GM12875 (cell line): ENCODE results near the gene EXTL1.

ENCODE experiments used
- H3K4me3 ChIP-seq: one replicate; pipeline ENCODE4 v1.5.1; 2011; ENCODE audit warnings: low read depth, low read length, control low read depth
- TF ChIP-seq, protein P1 (sequence below): IDR thresholded peaks from 2 replicates; pipeline ENCODE4 v1.5.1; 2011; ENCODE audit warnings: low read depth, mild to moderate bottlenecking, control low read depth, inconsistent platforms, low read length, moderate library complexity, borderline replicate concordance; ENCODE audit not compliant: insufficient read depth

The EXTL1 gene

DNA sequence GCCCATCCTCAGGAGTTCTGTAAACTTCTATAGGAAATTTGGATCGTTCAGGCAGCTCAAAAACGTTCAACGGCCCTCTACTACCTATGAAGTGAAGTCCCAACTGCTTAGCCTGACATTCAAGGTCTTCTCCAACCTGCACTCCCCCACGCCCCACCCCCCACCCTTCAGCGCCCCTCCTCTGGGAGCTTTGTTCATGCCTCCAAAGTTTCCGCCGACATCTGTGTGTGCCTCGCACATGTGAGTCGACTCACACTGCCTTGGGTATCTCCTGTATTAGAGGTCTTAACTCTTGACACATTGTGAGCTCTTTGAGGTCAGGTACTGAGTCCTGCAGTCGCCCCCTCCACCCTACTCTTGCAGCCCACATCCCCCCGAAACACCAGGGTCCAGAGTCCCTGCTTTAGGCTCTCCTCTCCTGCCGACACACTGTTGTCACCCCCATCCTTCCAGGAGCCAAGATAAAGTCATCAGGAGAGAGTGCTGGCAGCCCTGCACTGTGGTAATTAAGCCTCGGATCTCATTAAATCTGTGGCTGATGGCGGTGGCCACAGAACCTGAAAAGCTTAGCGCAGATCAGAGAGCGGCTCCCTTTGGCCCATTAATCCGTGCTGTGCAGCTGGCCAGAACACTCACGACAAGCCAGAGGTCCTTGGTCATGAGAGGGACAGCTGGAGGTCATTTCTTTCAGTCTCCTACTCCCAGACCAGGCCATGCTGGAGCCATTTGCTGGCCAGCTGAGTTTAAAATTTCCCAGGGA, 22.4 kb upstream of the EXTL1 start:
- no peak overlapping the region for H3K4me3 ChIP-seq
- TF ChIP-seq, protein P1, sequence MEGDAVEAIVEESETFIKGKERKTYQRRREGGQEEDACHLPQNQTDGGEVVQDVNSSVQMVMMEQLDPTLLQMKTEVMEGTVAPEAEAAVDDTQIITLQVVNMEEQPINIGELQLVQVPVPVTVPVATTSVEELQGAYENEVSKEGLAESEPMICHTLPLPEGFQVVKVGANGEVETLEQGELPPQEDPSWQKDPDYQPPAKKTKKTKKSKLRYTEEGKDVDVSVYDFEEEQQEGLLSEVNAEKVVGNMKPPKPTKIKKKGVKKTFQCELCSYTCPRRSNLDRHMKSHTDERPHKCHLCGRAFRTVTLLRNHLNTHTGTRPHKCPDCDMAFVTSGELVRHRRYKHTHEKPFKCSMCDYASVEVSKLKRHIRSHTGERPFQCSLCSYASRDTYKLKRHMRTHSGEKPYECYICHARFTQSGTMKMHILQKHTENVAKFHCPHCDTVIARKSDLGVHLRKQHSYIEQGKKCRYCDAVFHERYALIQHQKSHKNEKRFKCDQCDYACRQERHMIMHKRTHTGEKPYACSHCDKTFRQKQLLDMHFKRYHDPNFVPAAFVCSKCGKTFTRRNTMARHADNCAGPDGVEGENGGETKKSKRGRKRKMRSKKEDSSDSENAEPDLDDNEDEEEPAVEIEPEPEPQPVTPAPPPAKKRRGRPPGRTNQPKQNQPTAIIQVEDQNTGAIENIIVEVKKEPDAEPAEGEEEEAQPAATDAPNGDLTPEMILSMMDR = no peak

DNA sequence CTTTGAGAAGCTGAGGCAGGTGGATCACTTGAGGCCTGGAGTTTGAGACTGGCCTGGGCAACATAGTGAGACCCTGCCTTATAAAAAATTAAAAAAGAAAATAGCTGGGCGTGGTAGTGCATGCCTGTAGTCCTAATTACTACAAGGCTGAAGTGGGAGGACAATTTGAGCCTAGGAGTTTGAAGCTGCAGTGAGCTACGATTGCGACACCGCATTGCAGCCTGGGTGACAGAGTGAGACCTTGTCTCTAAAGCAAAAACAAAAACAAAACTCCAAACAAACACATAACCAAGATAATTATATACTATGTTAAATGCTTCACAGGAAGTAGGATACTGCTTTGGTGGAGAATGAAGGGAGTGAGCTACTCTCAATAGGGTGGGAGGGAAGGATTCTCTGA, 18.3 kb upstream of the EXTL1 start:
- no peak overlapping the region for H3K4me3 ChIP-seq
- TF ChIP-seq, protein P1 = no peak

DNA sequence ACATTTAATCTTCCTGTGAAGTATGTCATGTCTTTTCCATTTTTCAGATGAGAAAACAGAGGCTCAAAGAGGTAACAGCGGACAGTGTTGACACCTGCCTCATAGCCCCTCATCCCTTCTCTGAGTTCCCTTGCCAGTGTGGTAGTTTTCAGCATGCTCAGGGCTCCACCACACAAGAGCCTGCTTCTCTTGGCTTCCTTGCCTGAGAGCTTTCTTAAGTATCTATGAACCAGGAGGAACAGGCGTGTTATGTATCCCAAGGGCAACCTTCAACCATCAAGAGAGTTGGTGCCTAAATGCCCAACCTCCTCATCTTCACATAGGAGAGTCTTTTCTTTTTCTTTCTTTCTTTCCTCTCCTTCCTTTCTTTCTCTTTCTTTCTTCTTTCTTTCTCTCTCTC, 17.8 kb upstream of the EXTL1 start:
- no peak overlapping the region for H3K4me3 ChIP-seq
- TF ChIP-seq, protein P1 = no peak

DNA sequence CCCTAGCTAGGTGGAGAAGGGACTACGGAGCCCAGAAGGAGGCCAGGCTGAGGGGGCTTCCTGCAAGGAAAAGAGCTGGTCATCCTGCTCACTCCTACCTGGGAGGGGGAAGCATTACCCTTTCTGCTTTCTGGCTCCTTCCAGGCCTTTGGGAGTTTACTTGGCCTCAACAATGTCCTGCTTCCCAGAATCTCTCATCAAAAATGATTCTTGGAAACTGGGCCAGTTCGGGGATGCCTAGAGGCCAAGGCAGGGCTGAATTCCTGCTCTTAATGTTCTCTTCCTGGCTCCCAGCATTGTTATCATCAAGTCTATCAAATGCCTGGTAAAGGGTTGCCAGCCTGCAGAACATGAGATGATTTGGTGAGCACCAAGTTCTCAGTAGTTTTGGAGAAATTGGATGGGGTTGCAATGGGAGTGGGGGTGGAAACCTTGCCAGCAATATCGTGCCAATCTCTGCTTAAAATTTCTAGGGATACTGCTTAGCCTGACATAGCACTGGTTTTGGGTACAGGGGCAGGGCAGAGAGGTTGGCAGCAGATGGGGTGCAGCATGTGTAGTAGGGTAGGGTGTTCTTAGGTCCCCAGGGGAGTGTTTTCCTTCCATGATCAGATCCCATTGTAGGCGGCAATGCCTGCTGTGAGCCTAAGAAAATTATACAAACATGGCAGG, 16.0 kb upstream of the EXTL1 start:
- no peak overlapping the region for H3K4me3 ChIP-seq
- TF ChIP-seq, protein P1 = no peak

DNA sequence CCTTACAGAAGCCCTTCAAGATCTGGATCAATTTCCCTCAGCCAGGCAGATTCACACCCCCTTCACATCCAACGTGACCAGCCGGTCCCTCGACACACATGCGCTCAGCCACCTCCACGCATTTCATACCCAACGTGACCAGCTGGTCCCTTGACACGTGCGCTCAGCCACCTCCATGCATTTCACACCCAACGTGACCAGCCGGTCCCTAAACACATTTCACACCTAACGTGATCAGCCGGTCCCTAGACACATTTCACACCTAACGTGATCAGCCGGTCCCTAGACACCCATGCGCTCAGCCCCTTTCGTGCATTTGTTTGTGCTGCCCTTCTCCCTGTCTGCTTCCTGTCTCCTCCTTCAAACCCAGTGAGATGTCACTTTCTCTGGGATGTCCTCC, 14.9 kb upstream of the EXTL1 start:
- H3K4me3 ChIP-seq = no peak overlapping the region
- TF ChIP-seq, protein P1 = no peak

DNA sequence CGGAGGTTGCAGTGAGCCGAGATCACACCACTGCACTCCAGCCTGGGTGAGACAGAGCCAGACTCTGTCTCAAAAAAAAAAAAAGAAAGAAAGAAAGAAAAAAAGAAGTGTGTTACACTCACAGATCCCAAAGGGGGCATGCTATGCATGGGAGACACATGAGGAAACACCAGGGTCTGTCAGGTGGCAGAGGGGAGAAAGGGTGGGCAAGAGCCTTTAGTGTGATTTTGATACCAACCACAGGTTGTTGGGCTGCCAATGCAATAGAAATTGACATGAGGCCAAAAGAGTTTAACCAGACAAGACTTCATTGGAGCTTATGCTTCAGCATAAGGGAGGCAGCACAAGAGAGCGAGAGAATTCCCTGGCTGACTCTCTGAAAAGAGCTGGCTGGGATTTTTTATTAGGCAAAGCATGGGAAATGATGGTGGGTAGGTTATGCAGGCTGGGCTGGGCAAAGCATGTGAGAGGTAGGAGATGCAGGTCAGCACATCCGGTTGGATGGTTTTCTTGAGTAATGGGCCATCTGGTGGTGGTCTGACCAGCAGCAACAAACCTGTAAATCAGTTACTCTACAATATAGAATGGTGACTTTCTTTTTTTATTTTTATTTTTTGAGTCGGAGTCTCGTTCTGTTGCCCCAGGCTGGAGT, 11.7 kb upstream of the EXTL1 start:
- H3K4me3 ChIP-seq = no peak overlapping the region
- TF ChIP-seq, protein P1 = no peak

DNA sequence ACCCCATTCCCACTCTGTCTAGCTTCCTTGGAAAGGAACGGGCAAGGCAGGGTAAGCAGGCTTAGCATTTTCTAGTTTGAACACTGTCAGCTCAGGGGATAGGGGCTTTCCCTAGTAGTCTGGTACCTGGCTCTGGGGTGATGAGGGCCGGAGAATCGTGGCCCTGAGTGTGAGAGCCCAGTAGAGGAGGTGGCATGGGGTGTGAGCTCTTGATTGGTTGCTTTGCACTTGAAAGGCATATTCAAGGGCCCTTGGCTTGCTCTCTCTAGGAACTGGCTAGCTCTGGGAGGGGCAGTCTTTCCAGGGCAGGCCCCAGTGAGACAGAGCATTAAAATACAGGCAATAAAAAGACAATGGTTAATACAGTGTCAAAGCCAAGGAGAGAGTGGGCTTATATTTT, 10.8 kb upstream of the EXTL1 start:
- H3K4me3 ChIP-seq = no peak overlapping the region
- TF ChIP-seq, protein P1 = no peak
